Kidney (tissue), 11 donors: ENCODE measurements around the gene RASA4. TPM values are rescaled to one million over a fixed set of nuclear protein-coding genes. Genes with fewer than 3 reads are reported as not detected.
A peak's percentile ranks its signal among the peaks of the same experiment; 100 is the strongest.
"Not testable (repeated sequence)": the region's sequence is repeated elsewhere in the genome, so short reads cannot be mapped to it uniquely, and the experiment has no call there.

Source experiments
- DNase-seq, 5 donors: peaks; one replicate each; pipeline ENCODE4 v3.0.0-alpha.2; 2013 to 2020
- FAIRE-seq: peaks from 2 replicates; lab custom pipeline; 2012; peaks lifted over from hg19 to GRCh38; lab: Jason Lieb, UNC
- H3K27ac ChIP-seq, 2 donors: one replicate each; pipeline ENCODE4 v1.7.0; 2013; ENCODE audit warnings: low read depth in 2 of 2, low read length in 2 of 2, inconsistent platforms in 1 of 2
- H3K27me3 ChIP-seq: one replicate; pipeline ENCODE4 v1.7.1; 2013; ENCODE audit warnings: low read length, inconsistent platforms; ENCODE audit not compliant: control insufficient read depth, insufficient read depth
- H3K36me3 ChIP-seq, 3 donors: one replicate each; pipeline versions ENCODE4 v1.7.0 to v1.7.1; 2013; ENCODE audit warnings: low read length in 3 of 3, control low read depth in 1 of 3, inconsistent platforms in 1 of 3; ENCODE audit not compliant: insufficient read depth in 3 of 3, control insufficient read depth in 2 of 3
- H3K4me1 ChIP-seq, 3 donors: one replicate each; pipeline versions ENCODE4 v1.7.0 to v1.7.1; 2013; ENCODE audit warnings: low read length in 3 of 3, inconsistent platforms in 1 of 3, low read depth in 1 of 3; ENCODE audit not compliant: control insufficient read depth in 2 of 3, insufficient read depth in 2 of 3
- H3K4me3 ChIP-seq, 3 donors: one replicate each; pipeline versions ENCODE4 v1.7.0 to v1.8.1; 2013; ENCODE audit warnings: low read length in 3 of 3, control low read depth in 1 of 3, inconsistent platforms in 1 of 3
- H3K9ac ChIP-seq, 3 donors: one replicate each; pipeline versions ENCODE4 v1.7.0 to v1.7.1; 2013; ENCODE audit warnings: low read length in 3 of 3, control low read depth in 1 of 3, inconsistent platforms in 1 of 3
- H3K9me3 ChIP-seq, 3 donors: one replicate each; pipeline versions ENCODE4 v1.7.0 to v1.7.1; 2013; ENCODE audit warnings: low read length in 3 of 3, control low read depth in 1 of 3, inconsistent platforms in 1 of 3; ENCODE audit not compliant: control insufficient read depth in 2 of 3, insufficient read depth in 1 of 3
- intact Hi-C: fragments of 100-400 bp; cut with DNase I; formaldehyde crosslinking; loops from one replicate; pipeline ENCODE4 v1.11.1; 2022
- polyA plus RNA-seq: library from polyadenylated mRNA; stranded (reverse); fragments of 350-450 nt; fragmentation: Illumina TruSeq; extraction: RNeasy Lipid Tissue Mini Kit (QIAGEN cat#74804); gene quantifications from one replicate; pipeline ENCODE4 v1.2.3, GENCODE V29; 2014; ENCODE audit warnings: low read depth, low replicate concordance; ENCODE audit not compliant: insufficient read depth
- total RNA-seq: library from RNA; stranded (reverse); fragmentation: NEBNext Ultra II Directional; extraction: Animal tissue kit (Norgen Biotek cat#: 25700); gene quantifications from one replicate; pipeline ENCODE4 v1.2.1, GENCODE V29; 2021
- donor health status: control.
- donor health status: control.
- donor health status: DM: yes; HTN: yes; CAD: no.
- donor health status: Normal renal cell carcinoma (clear cell type).

The RASA4 gene
- total and polyA plus RNA-seq, 2 donors from 2014 or later: 47.0 to 63.3 TPM

DNA sequence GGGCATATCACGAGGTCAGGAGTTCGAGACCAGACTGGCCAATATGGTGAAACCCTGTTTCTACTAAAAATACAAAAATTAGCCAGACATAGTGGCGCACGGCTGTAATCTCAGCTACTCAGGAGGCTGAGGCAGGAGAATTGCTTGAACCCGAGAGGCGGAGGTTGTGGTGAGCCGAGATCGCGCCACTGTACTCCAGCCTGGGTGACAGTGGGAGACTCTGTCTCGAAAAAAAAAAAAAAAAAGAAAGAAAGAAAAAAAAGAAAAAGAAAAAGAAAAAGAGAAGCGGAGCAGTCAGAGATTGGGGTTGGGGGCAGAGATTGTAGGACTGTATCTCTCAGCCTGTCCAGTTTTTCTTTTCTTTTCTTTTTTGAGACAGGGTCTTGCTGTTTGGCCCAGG lies 73.8 kb downstream of the RASA4 start:
- H3K9ac ChIP-seq, H3K27ac ChIP-seq, H3K36me3 ChIP-seq, H3K27me3 ChIP-seq, H3K4me3 ChIP-seq, DNase-seq, FAIRE-seq, intact Hi-C loops, H3K9me3 ChIP-seq, H3K4me1 ChIP-seq: not testable (repeated sequence)

DNA sequence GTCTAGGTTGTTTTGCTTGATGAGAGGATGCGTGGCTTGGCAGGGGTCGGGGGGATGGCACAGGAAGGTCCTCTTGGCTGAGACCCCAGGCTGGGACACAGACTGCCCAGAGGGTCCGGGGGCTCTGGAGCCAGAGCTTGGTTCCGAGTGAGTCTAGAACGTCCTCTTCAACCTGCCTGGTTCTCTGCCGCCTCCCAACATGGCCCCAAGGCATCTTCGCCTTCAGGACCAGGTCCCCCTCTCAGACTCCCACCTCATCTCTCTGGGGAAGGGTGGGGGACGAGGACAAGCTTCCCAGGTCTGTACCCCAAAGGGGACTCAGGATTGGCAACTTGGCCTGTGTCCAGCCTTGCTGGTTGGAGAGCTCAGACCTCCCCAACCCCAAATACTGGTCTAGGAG lies 74.5 kb downstream of the RASA4 start:
- H3K9ac ChIP-seq, H3K4me1 ChIP-seq, H3K9me3 ChIP-seq, H3K27ac ChIP-seq, H3K27me3 ChIP-seq, H3K36me3 ChIP-seq, intact Hi-C loops, H3K4me3 ChIP-seq, FAIRE-seq: not testable (repeated sequence)
- peak in 1 of 5 donors; percentile 39 for DNase-seq

DNA sequence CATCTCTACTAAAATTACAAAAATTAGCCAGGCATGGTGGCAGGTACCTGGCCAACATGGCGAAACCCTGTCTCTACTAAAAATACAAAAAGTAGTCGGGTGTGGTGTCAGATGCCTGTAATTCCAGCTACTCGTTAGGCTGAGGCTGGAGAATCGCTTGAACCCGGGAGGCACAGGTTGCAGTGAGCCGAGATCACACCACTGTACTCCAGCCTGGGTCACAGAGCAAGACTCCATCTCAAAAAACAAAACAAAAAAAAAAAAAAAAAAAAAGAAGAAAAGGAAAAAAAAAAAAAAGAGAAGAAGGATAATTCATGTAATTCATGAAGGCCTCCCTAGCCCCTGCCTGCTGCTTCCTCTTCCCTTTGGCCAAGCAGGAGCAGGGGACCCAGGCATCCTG lies 76.0 kb downstream of the RASA4 start:
- DNase-seq: peak in 1 of 5 donors; percentile 22
- H3K4me1 ChIP-seq, FAIRE-seq, H3K9me3 ChIP-seq, H3K27ac ChIP-seq, H3K4me3 ChIP-seq, H3K36me3 ChIP-seq, H3K9ac ChIP-seq, H3K27me3 ChIP-seq, intact Hi-C loops: not testable (repeated sequence)

GRCh38 chr7:102535062-102535615 lies 81.4 kb downstream of the RASA4 start:
- DNase-seq: peak in 1 of 5 donors; percentile 24
- H3K4me3 ChIP-seq, H3K9ac ChIP-seq, H3K27me3 ChIP-seq, H3K27ac ChIP-seq, H3K36me3 ChIP-seq, FAIRE-seq, intact Hi-C loops, H3K4me1 ChIP-seq, H3K9me3 ChIP-seq: not testable (repeated sequence)

GRCh38 chr7:102532127-102532526 lies 84.4 kb downstream of the RASA4 start:
- H3K4me1 ChIP-seq, H3K27ac ChIP-seq, H3K36me3 ChIP-seq, H3K9me3 ChIP-seq, H3K27me3 ChIP-seq, H3K9ac ChIP-seq, DNase-seq, FAIRE-seq, intact Hi-C loops, H3K4me3 ChIP-seq: not testable (repeated sequence)

- H3K4me1 ChIP-seq, H3K27ac ChIP-seq, FAIRE-seq, H3K36me3 ChIP-seq, H3K9me3 ChIP-seq, intact Hi-C loops, H3K27me3 ChIP-seq, H3K4me3 ChIP-seq, H3K9ac ChIP-seq: not testable (repeated sequence)
- peak in 1 of 5 donors; percentile 52 for DNase-seq
Measured at GRCh38 chr7:102531583-102531982, 85.0 kb downstream of the RASA4 start.

DNA sequence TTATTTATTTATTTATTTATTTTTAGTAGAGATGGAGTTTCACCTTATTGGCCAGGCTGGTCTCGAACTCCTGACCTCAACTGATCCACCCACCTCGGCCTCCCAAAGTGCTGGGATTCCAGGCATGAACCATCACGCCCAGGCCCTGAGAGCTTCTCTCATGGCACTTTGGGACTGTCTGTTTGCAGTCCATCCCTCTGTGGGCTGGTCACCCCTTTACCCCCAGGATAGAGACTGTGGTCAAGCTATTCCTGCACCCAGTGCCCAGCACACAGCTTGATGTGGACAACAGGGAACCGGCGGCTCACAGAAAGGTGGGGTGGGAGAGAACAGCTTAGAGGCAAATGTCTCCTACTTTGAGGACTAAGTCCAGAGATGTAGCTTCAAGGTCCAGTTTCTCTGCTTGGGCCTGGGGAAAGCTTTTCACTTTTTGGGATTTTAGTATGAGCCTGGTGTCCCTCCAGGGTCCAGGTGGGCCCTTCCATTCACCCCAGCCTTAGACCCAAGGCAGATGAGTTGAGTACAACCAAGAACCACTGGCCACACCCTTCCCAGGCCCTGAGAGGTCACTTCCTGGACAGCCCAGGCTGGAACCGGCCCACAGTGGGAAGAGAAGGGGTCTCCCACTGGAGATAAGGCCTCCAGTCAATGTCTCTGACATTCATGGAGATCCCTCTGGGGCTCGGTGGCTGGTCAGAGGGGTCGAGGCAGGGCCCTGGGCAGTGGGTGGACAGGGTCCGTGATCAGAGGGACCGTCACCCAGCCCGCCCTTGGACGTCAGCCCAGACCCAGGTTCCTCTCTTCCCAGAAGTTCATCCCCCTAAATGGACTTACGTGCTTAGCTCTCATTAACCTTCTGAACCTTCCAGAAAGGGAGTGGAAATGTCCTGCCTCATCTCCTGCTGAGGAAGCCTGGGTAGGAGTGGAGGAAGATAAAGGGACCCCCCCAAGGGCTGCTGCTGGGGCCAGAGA lies 88.4 kb downstream of the RASA4 start:
- H3K27me3 ChIP-seq, H3K4me1 ChIP-seq, DNase-seq, FAIRE-seq, intact Hi-C loops, H3K27ac ChIP-seq, H3K9me3 ChIP-seq, H3K9ac ChIP-seq, H3K36me3 ChIP-seq, H3K4me3 ChIP-seq: not testable (repeated sequence)

DNA sequence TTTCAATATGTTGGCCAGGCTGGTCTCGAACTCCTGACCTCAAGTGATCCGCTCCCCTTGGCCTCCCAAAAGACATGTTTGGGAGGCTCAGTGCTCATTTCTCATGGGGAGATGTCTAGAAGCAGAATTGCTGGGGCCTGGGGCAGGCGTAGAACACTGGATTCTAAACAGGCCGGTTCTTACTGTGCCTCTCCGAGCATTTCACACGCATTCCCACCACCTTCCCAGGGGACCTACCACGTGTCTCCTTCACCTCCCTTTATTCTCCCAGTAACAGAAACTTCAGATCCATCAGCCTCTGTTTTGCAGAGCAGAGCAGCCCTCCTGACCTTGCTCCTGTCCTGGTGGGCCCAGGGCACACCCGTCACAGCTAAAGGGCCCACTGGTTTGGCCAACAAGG lies 89.4 kb downstream of the RASA4 start:
- H3K36me3 ChIP-seq, FAIRE-seq, intact Hi-C loops, H3K4me1 ChIP-seq, H3K9me3 ChIP-seq, H3K27me3 ChIP-seq, H3K9ac ChIP-seq, H3K4me3 ChIP-seq, H3K27ac ChIP-seq: not testable (repeated sequence)
- DNase-seq: peak in 1 of 5 donors; percentile 19
